ENCODE data around the gene FSTL4. TPM values are rescaled to one million over a fixed set of nuclear protein-coding genes. Genes with fewer than 3 reads are reported as not detected.
"Not testable (repeated sequence)": the region's sequence is repeated elsewhere in the genome, so short reads cannot be mapped to it uniquely, and the experiment has no call there.

The FSTL4 gene
- polyA plus RNA-seq, 1 donor = 5.2 TPM

DNA sequence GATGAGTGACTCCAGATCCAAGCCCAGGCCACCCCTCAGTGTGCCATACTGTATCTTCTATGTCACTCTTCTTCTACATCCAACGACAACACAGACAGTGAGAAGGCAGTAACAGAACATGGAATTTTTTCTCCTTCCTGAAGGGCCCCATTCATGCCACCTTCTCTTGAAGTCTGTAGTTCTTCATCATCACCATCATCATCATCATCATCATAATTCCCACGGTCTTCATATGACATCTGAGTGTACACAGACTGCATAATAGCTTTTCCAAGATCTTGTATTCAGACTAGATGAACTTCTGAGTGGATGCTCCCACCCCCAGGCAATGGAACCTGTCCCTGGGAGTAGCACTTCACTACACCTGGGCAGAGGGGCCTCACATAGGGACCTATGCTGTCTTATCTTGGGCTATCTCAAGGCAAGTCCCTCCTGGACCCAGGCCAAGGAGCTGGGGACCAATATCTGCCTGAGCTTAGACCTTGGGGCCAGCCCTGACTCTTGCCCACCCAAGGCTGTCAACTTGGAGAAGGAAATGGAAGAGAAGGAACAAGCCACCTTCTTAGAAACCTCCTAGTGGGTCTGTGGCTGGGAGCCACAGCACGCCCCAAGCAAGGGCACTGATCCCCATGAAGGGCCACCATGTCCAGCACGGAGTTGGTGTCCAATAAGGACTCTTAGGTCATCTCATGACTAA lies 159.1 kb downstream of the FSTL4 start:
- DNase-seq = no peak

GRCh38 chr5:133451926-133452325 lies 160.4 kb downstream of the FSTL4 start:
- DNase-seq = no peak

DNA sequence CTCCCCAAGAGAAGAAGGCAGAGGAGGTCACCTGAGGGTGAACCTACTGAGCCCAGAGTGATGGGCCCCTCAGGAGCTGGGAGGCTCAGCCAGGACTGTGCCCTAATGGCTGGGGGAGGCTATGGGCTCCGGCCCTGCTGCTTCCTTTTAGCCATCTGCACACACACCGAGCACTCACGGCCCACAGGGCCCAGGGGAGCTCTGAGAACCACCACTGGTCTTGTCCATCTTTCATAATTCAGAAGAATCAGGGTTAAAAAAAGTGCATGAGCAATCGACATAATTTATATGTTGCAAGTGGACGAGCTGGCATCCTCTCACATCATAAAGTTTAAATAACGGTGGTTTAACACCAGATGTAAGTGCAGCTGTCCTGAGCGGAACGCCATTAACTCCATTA lies 162.1 kb downstream of the FSTL4 start:
- no peak for DNase-seq

DNA sequence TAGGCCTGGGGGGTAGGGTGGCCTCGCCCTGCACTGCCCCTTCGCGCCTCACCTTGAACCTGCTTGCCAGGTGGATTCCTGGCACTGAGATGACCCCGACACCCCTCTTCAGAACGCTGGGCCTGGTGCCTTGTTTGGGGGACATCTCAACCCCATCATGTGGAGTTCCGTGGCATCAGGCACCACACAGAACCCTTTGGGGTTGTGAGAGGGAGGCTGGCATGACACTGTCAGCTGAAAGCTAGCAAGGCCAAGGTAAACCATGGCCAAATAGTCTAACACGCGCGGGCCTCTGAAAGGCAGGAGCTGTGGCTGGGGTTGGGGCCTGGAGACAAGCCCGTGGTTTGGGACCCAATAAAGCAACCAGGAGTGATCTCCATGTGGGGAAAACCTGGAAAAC lies 163.2 kb downstream of the FSTL4 start:
- DNase-seq = no peak

- DNase-seq = no peak
These were observed 165.9 kb downstream of the FSTL4 start for GRCh38 chr5:133446440-133446839.

DNA sequence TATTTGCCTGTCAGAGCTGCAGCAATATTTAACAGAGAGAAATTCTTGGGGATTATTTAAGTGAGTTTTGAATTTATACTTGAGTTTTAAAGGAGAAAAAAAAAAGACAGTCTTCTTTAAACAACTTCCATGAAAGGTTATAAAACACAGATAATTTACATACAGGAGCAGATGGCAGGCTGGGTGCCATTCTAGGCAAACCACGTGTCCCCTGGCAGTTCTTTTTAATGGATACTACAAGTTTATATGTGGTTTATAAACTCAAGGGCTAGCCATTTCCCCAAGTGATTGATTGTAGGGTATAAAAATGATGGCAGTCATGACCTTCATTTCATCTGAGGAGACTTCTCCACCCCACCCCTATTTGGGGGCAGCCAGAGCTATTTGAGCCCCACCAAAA lies 166.6 kb downstream of the FSTL4 start:
- no peak for DNase-seq

GRCh38 chr5:133445204-133445603 lies 167.1 kb downstream of the FSTL4 start:
- not testable (repeated sequence) for DNase-seq

GRCh38 chr5:133444711-133445110 lies 167.6 kb downstream of the FSTL4 start:
- DNase-seq = no peak

DNA sequence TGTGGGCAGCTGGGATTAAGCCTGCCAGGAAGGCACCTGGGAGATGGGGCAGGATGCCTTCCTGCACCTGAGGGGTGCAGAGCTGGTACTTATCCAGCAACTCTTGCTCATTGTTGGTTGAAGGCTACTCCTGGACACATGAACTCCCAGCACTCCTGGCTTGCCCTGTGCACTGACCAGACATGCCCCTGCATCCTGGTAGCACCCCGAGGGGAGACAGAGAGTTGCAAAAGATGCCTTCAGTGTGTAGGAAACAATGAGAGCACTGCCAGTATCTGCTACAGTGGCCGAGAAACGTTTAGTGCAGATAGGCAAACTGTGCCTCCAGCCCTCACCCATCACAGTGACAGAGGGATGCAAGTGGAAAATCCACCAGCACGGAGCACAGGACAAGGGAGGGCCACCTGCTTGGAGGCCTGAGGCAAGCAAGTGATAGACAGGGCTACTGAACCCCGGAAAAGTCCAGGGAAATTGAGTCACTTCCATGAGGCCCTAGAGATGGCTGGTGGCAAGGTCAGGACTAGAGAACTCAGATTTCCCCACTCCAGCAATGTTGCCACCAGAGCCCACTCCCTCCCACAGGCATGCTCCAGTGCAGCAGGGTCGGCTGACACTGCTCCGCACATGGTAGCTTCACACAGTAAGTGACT lies 171.1 kb downstream of the FSTL4 start:
- DNase-seq = no peak

DNA sequence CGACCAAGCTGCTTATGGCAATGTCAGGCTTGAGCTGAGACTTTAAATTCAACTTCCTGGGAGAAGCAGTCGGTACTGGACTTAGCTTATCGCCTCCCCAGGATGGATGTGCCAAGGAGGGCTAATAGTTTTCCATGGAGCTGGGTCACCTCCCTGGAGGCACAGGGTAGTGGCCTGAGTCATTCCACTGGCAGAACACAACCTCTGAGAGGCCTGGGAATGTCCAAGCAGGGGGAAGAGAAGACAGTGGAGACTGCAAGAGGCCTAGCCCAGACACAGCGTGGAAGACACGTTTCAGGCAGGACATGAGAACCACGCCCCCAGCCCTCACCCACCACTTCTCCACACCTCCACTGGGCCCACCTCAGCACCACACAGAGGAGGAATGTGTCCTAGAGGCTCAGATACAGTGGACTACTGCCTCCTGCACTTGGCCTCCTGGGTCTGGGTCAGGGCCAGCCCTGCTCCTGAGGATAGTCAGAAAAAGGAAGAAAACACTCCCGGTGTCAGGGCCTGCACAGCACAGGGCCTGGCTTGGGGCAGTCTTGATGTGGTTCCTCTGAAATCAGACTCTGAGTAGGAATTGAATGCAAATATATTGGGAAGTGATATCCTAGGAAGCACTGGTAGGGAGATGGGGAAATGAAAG lies 171.8 kb downstream of the FSTL4 start:
- DNase-seq = no peak

GRCh38 chr5:133439859-133440258 lies 172.5 kb downstream of the FSTL4 start:
- no peak for DNase-seq

- no peak for DNase-seq
These were observed 173.9 kb downstream of the FSTL4 start for GRCh38 chr5:133438487-133438886.

DNA sequence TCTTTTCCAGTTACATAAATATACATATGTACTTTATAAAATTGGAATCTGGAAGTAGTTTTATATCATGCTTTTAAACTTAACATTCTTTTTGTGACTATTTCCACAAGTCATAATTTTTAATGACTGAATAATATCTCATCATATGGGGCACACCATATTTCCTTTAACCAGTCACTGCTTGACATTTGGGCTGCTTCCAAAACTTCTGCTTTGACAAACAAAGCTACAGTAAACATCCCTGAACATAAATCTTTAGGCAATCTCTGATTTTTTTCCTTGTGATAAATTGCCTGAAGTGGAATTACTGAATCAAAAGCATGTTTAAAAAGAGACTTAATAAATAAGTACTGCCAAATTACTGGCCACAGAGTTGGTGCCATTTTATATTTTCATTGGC lies 178.0 kb downstream of the FSTL4 start:
- DNase-seq = no peak

- no peak for DNase-seq
These were observed 178.7 kb downstream of the FSTL4 start for GRCh38 chr5:133433641-133434040.

DNA sequence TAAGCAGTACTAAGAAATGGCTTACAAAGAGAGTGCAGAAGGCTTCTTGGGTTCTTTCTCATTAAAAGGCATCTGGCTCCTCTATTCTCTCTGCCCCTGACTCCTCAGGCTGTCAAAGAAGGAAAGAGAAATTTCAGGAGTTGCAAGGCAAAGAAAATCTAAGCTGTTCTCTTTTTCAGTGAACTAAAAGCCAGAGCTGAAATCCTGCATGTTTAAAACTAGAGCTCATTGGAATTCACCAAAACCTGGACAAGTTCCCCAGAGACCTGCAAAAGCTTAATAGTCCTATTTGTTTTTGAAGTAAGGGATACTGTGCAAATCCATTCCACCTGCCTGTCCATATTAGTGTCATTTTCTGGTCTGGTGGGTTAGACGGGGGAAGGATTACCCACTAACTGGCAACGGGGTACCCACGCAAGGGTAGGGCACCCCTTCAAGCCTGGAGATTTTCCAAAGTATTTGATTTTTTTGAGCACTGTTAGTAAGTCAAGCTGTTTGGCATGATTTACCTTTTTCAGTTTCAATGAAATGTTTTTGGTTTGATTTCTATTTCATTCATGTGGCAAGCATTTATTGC lies 179.3 kb downstream of the FSTL4 start:
- no peak for DNase-seq

DNA sequence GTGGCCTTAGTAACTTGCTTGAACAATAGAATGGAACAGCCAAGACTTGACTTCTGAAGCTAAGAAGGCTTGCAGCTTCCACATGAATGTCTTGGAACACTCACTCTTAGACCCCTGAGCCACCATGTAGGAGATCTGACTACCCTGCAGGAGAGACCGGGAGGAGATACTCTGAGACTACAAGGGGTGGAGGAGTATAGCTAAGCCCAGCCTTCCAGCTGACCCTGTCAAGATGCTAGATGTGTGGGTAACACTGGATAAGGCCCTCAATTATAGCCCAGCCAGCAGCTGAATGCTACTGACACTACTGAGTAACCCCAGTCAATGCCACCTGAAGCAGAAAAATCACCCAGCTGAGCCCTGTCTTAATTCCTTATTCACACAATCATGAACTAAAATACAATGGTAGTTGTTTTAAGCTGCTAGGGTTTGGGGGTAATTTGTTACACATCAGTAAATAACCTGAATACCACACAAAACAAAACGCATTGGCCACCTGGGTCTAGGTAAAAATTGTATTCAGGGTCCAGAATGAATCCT lies 180.9 kb downstream of the FSTL4 start:
- DNase-seq = no peak

DNA sequence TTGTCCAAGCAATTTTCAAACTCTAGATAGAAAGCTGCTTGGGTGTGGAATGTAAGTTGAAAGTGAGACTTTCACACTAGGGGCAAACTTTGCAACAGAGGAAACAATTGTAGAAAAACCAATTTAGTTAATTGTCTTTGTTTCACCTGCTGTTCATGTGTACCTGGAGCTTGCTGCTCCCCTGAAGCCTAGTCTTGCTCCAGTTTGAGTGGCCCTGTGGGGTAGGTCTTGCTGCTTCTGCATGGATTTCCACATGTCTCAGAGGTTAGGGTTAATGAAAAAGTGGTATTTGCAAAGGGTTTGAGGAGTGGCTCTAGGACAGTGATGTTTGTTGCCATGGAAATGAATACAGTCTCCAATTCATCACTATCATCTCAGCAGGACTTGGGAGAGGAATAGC lies 182.2 kb downstream of the FSTL4 start:
- DNase-seq = no peak

GRCh38 chr5:133429046-133429445 lies 183.3 kb downstream of the FSTL4 start:
- no peak for DNase-seq

DNA sequence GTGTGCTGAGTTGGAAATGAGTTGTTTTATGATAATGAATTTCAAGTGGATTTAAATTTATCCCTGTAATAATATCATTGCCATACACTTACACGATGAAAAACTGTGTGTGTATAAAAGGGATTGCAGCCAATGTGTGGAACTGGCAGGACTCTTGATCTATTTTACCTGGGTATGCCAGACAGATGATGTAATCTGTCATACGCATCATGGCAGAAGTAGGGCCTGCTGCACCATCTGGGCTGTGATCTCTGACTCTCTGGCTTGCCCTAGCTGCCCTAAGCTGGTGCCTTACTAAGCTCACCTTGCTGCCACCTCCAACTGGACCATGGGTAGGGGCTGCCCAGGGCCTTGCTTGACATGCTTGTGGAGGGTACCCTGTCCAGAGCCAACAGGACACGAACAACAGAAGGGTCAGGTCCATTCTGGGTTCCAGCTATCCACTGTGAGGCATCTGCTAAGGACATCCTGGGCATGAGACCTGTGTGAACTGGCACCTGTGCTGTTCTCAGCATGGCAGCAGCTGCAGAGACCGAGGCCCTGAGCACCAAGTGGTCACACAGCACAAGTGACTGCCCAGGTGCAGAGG lies 184.2 kb downstream of the FSTL4 start:
- DNase-seq = no peak

GRCh38 chr5:133427121-133427777 lies 185.1 kb downstream of the FSTL4 start:
- DNase-seq = no peak

DNA sequence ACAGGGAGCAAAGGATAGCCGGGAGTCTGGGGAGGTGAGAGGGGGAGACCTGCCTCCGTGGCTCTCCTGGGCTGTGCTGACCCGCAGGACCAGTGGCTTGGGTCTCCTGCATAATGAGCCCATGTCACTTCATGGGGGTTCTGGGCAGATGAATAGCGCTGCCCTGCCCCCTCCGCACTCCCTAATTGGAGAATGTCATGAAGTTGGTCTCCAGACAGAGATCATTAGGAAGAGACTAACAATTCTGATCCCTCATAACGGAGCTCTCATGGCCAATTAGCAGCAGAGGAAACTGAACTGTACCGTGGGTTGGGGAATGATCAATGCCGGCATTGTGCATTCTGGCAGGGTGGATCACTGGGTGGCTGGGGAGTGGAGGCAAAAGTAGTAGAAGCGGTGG lies 186.1 kb downstream of the FSTL4 start:
- no peak for DNase-seq

GRCh38 chr5:133425764-133426163 lies 186.6 kb downstream of the FSTL4 start:
- DNase-seq = no peak

Measured in hindlimb muscle (tissue), 1 donor.